CD14-positive monocyte (primary cell): ENCODE measurements around the gene CUBN. TPM values are rescaled to one million over a fixed set of nuclear protein-coding genes. Genes with fewer than 3 reads are reported as not detected.

Experiments
- DNase-seq, 3 donors: peaks; one replicate each; pipeline ENCODE4 v3.0.0-alpha.2; 2011 to 2022
- H2AFZ ChIP-seq: 2 replicates; pipeline ENCODE4 v1.6.0; 2012; ENCODE audit warnings: mild to moderate bottlenecking, low read depth, low read length, inconsistent platforms; ENCODE audit not compliant: insufficient read depth, poor library complexity, severe bottlenecking
- H3K27ac ChIP-seq, 2 donors: 1 replicate in 1 of 2; 2 replicates in 1 of 2; pipeline ENCODE4 v1.5.1; 2012 to 2013; ENCODE audit warnings: low read length in 2 of 2, control low read depth in 1 of 2, inconsistent platforms in 1 of 2, low read depth in 1 of 2, mild to moderate bottlenecking in 1 of 2
- H3K27me3 ChIP-seq, 2 donors: one replicate each; pipeline versions ENCODE4 v1.6.0 to v1.6.1; 2011 to 2013; ENCODE audit warnings: low read length in 2 of 2; ENCODE audit not compliant: control insufficient read depth in 2 of 2, insufficient read depth in 2 of 2
- H3K36me3 ChIP-seq, 2 donors: replicated peaks in 1 of 2; 1 replicate in 1 of 2; 2 replicates in 1 of 2; pipeline versions ENCODE4 v1.5.1 to v1.6.1; 2012 to 2013; ENCODE audit warnings: low read length in 2 of 2, control low read depth in 1 of 2, inconsistent platforms in 1 of 2, mild to moderate bottlenecking in 1 of 2; ENCODE audit not compliant: insufficient read depth in 2 of 2, control insufficient read depth in 1 of 2
- H3K4me1 ChIP-seq, 2 donors: 1 replicate in 1 of 2; 2 replicates in 1 of 2; pipeline versions ENCODE4 v1.5.1 to v1.6.1; 2012 to 2013; ENCODE audit warnings: low read length in 2 of 2, control low read depth in 1 of 2, inconsistent platforms in 1 of 2, mild to moderate bottlenecking in 1 of 2, moderate library complexity in 1 of 2; ENCODE audit not compliant: insufficient read depth in 2 of 2, control insufficient read depth in 1 of 2
- H3K4me2 ChIP-seq: replicated peaks from 2 replicates; pipeline ENCODE3; 2012; ENCODE audit warnings: low read length, moderate library complexity, mild to moderate bottlenecking; ENCODE audit not compliant: poor library complexity, severe bottlenecking; ENCODE audit errors: extremely low read depth
- H3K4me3 ChIP-seq, 3 experiments: fragments of 200-600 bp in 1 of 3; sonication (generic) in 1 of 3; replicated peaks in 1 of 3; 1 replicate in 2 of 3; 2 replicates in 1 of 3; pipeline ENCODE4 v1.5.1; 2011 to 2013; ENCODE audit warnings: low read length in 3 of 3, mild to moderate bottlenecking in 3 of 3, control low read depth in 2 of 3, low read depth in 2 of 3, inconsistent platforms in 1 of 3, moderate library complexity in 1 of 3
- H3K79me2 ChIP-seq: 2 replicates; pipeline ENCODE4 v1.6.0; 2012; ENCODE audit warnings: mild to moderate bottlenecking, control low read depth, inconsistent platforms, low read length, moderate library complexity; ENCODE audit not compliant: insufficient read depth
- H3K9ac ChIP-seq: 2 replicates; pipeline ENCODE4 v1.6.0; 2017; ENCODE audit warnings: low read length, mild to moderate bottlenecking; ENCODE audit not compliant: insufficient read depth, poor library complexity, severe bottlenecking
- H3K9me3 ChIP-seq, 2 donors: replicated peaks in 1 of 2; 1 replicate in 1 of 2; 2 replicates in 1 of 2; pipeline versions ENCODE4 v1.5.1 to v1.6.1; 2012 to 2013; ENCODE audit warnings: low read length in 2 of 2, control low read depth in 1 of 2; ENCODE audit not compliant: control insufficient read depth in 1 of 2, insufficient read depth in 1 of 2
- H4K20me1 ChIP-seq: 2 replicates; pipeline ENCODE4 v1.6.0; 2012; ENCODE audit warnings: mild to moderate bottlenecking, low read length, control low read depth, moderate library complexity; ENCODE audit not compliant: insufficient read depth
- H3K27ac Mint-ChIP-seq, 7 donors: one replicate each; pipeline ENCODE4 v1.8.0; 2020; ENCODE audit warnings: mild to moderate bottlenecking in 7 of 7, mixed read lengths in 7 of 7, moderate library complexity in 6 of 7, inconsistent platforms in 2 of 7
- H3K27me3 Mint-ChIP-seq, 3 donors: one replicate each; pipeline ENCODE4 v1.8.0; 2021 to 2022; ENCODE audit warnings: low read depth in 3 of 3, mild to moderate bottlenecking in 3 of 3, mixed read lengths in 3 of 3, moderate library complexity in 3 of 3, inconsistent platforms in 1 of 3
- H3K36me3 Mint-ChIP-seq, 2 donors: one replicate each; pipeline ENCODE4 v1.8.0; 2020; ENCODE audit warnings: mixed read lengths in 2 of 2, inconsistent platforms in 1 of 2, mild to moderate bottlenecking in 1 of 2
- H3K4me1 Mint-ChIP-seq: one replicate; pipeline ENCODE4 v1.8.0; 2020; ENCODE audit warnings: mild to moderate bottlenecking, mixed read lengths
- H3K4me3 Mint-ChIP-seq, 2 donors: one replicate each; pipeline ENCODE4 v1.8.0; 2020; ENCODE audit warnings: mild to moderate bottlenecking in 2 of 2, mixed read lengths in 2 of 2, moderate library complexity in 1 of 2
- H3K9me3 Mint-ChIP-seq, 7 donors: one replicate each; pipeline ENCODE4 v1.8.0; 2020 to 2022; ENCODE audit warnings: mixed read lengths in 7 of 7, mild to moderate bottlenecking in 6 of 7, moderate library complexity in 6 of 7, inconsistent platforms in 2 of 7
- WGBS: methylation state at CpG from one replicate; pipeline ENCODE4 v1.1.5; 2013; ENCODE audit warnings: missing lambda C conversion rate; ENCODE audit not compliant: insufficient coverage; 5-methylcytosine and 5-hydroxymethylcytosine counted together
- intact Hi-C, 2 donors: fragments of 100-400 bp; cut with micrococcal nuclease; formaldehyde crosslinking; loops; one replicate each; pipeline versions ENCODE4 v1.15.0 to v1.15.1; 2023
- polyA plus RNA-seq, 3 donors: library from polyadenylated mRNA; depleted of rRNA in 1 of 3; unstranded in 2 of 3; stranded (reverse) in 1 of 3; fragments of 300-500 nt in 2 of 3; fragments of >200 nt in 1 of 3; fragmentation: Illumina TruSeq in 2 of 3; gene quantifications; 1 replicate in 2 of 3; 2 replicates in 1 of 3; pipeline ENCODE4 v1.2.3, GENCODE V29; 2012 to 2021
- TF ChIP-seq, protein P1 (sequence below): fragments of 200-600 bp; IDR thresholded peaks from one replicate; pipeline ENCODE4 v1.8.0; 2022; ENCODE audit warnings: antibody characterized with exemption, mild to moderate bottlenecking

CUBN gene
- polyA plus RNA-seq, 3 donors: 0.95 TPM; not detected in 2

DNA sequence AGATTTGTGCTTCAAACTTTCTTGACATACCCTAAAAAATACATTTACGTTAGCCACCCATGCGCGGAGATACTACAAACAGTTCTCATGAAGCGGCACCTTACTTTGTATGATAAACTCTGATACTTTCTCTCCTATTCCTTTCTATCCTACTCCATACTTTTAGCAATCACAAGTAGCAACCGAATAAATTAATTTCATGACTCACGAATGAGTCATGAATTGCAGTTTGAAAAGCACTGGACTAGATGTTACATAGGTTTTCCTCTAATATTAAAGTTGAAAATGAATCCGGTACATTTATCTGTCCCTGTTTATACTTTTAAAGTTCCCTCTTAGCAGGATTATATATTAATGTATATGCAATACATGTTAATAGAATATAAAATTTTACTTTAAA lies 67.6 kb downstream of the CUBN start:
- Histone ChIP-seq H3K9me3 (no peaks in the 10 kb centered on the region), H3K27ac (no peak overlapping the region), H3K27me3 (no peaks in the 10 kb centered on the region), H3K79me2 (no peaks in the 10 kb centered on the region), H2AFZ (no peak overlapping the region), H4K20me1 (no peaks in the 10 kb centered on the region), H3K36me3 (no peaks in the 10 kb centered on the region), H3K4me3 (no peak overlapping the region), H3K4me2 (no peak overlapping the region), H3K9ac (no peak overlapping the region), H3K4me1 (no peaks in the 10 kb centered on the region)
- intact Hi-C loops: no loop called here
- Mint-ChIP-seq H3K4me1 (no peaks in the 10 kb centered on the region), H3K4me3 (no peak overlapping the region), H3K9me3 (no peaks in the 10 kb centered on the region), H3K27ac (no peak overlapping the region), H3K36me3 (no peaks in the 10 kb centered on the region), H3K27me3 (no peaks in the 10 kb centered on the region)
- DNase-seq: peak in 1 of 3 donors; percentile 19
- WGBS: 100% methylated on average over 4 of the region's 7 CpGs
- TF ChIP-seq, protein P1, sequence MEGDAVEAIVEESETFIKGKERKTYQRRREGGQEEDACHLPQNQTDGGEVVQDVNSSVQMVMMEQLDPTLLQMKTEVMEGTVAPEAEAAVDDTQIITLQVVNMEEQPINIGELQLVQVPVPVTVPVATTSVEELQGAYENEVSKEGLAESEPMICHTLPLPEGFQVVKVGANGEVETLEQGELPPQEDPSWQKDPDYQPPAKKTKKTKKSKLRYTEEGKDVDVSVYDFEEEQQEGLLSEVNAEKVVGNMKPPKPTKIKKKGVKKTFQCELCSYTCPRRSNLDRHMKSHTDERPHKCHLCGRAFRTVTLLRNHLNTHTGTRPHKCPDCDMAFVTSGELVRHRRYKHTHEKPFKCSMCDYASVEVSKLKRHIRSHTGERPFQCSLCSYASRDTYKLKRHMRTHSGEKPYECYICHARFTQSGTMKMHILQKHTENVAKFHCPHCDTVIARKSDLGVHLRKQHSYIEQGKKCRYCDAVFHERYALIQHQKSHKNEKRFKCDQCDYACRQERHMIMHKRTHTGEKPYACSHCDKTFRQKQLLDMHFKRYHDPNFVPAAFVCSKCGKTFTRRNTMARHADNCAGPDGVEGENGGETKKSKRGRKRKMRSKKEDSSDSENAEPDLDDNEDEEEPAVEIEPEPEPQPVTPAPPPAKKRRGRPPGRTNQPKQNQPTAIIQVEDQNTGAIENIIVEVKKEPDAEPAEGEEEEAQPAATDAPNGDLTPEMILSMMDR: no peak

DNA sequence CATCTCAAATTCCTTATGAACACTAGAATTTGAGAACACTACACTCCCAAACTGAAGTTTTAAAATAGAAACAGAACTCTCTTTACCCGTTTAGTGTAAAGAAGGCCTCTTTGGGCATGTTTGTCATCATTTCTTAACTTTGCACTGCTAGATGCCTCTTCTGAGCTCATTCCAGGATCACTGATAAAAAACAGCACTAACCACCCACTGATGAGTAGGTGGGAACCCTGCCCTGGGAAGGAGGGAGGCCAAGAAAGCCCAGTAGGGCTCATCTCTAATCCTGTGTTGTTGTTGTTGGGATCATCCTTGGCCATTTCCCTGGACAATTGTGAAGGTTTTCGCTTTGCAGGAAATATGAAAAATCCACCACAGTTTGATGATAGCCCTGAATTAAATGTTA lies 68.2 kb downstream of the CUBN start:
- Histone ChIP-seq H2AFZ (no peak overlapping the region), H3K9me3 (no peaks in the 10 kb centered on the region), H3K27ac (no peak overlapping the region), H3K4me1 (no peaks in the 10 kb centered on the region), H4K20me1 (no peaks in the 10 kb centered on the region), H3K4me2 (no peak overlapping the region), H3K27me3 (no peaks in the 10 kb centered on the region), H3K9ac (no peak overlapping the region), H3K36me3 (no peaks in the 10 kb centered on the region), H3K4me3 (no peak overlapping the region), H3K79me2 (no peaks in the 10 kb centered on the region)
- Mint-ChIP-seq H3K4me3 (no peak overlapping the region), H3K9me3 (no peaks in the 10 kb centered on the region), H3K4me1 (peaks cover 2% of the 10 kb centered on the region), H3K27me3 (no peaks in the 10 kb centered on the region), H3K36me3 (no peaks in the 10 kb centered on the region), H3K27ac (no peak overlapping the region)
- 90% methylated on average over 2 of the region's 2 CpGs for WGBS
- TF ChIP-seq, protein P1: no peak
- intact Hi-C loops: no loop called here
- no peak for DNase-seq
